Heart left ventricle (tissue), 16 donors: Measurements from ENCODE around the gene XYLT1. TPM values are rescaled to one million over a fixed set of nuclear protein-coding genes. Genes with fewer than 3 reads are reported as not detected.
"Not testable (repeated sequence)": the region's sequence is repeated elsewhere in the genome, so short reads cannot be mapped to it uniquely, and the experiment has no call there.

Source experiments
- ATAC-seq, 4 donors: fragments of 200-7000 bp; cut with Tn5 transposase; one replicate each; pipeline ENCODE4 v1.9.1; 2020 to 2022; ENCODE audit warnings: moderate library complexity in 4 of 4, mild to moderate bottlenecking in 3 of 4, moderate number of reproducible peaks in 1 of 4
- DNase-seq, 5 donors: peaks; one replicate each; pipeline ENCODE4 v3.0.0-alpha.2; 2020
- H3K27ac ChIP-seq, 12 donors: fragments of 200-600 bp; sonication (generic) in 4 of 12; one replicate each; pipeline versions ENCODE4 v1.5.0 to v1.8.0; 2016 to 2022; ENCODE audit warnings: mild to moderate bottlenecking in 2 of 12
- H3K27me3 ChIP-seq, 9 donors: fragments of 200-600 bp; sonication (generic) in 2 of 9; one replicate each; pipeline versions ENCODE4 v1.5.1 to v1.8.0; 2016 to 2022; ENCODE audit warnings: mild to moderate bottlenecking in 3 of 9
- H3K36me3 ChIP-seq, 9 donors: fragments of 200-600 bp; sonication (generic) in 2 of 9; one replicate each; pipeline versions ENCODE4 v1.5.0 to v1.8.0; 2018 to 2022; ENCODE audit warnings: mild to moderate bottlenecking in 2 of 9
- H3K4me1 ChIP-seq, 12 donors: fragments of 200-600 bp; sonication (generic) in 4 of 12; one replicate each; pipeline versions ENCODE4 v1.5.0 to v1.8.0; 2016 to 2022; ENCODE audit warnings: mild to moderate bottlenecking in 3 of 12
- H3K4me3 ChIP-seq, 12 donors: fragments of 200-600 bp; sonication (generic) in 4 of 12; one replicate each; pipeline versions ENCODE4 v1.5.0 to v1.8.0; 2017 to 2022; ENCODE audit warnings: mild to moderate bottlenecking in 9 of 12, moderate library complexity in 4 of 12
- H3K9me3 ChIP-seq, 12 donors: fragments of 200-600 bp; sonication (generic) in 4 of 12; one replicate each; pipeline versions ENCODE4 v1.5.0 to v1.8.0; 2016 to 2022; ENCODE audit warnings: mild to moderate bottlenecking in 1 of 12
- CTCF ChIP-seq, 12 donors: fragments of 200-600 bp; sonication (generic) in 4 of 12; IDR thresholded peaks; one replicate each; pipeline versions ENCODE4 v1.5.0 to v1.8.0; 2018 to 2022; ENCODE audit warnings: antibody characterized with exemption in 12 of 12, mild to moderate bottlenecking in 5 of 12
- POLR2A ChIP-seq, 2 donors: fragments of 450-650 bp; IDR thresholded peaks; one replicate each; pipeline ENCODE4 v1.6.1; 2017; ENCODE audit warnings: antibody characterized with exemption in 2 of 2, mild to moderate bottlenecking in 2 of 2, moderate library complexity in 2 of 2
- WGBS, 4 donors: extraction: QIAGEN DNeasy Blood & Tissue Kit in 2 of 4; methylation state at CpG; one replicate each; pipeline versions ENCODE4 v1.1.5 to v1.1.7; 2013 to 2018; 5-methylcytosine and 5-hydroxymethylcytosine counted together
- intact Hi-C, 10 donors: fragments of 100-400 bp; cut with DNase I; formaldehyde crosslinking; loops; one replicate each; pipeline versions ENCODE4 v1.11.1 to v1.14.2; 2022
- polyA plus RNA-seq, 2 donors: library from polyadenylated mRNA; stranded (reverse); fragments of 200-250 nt; gene quantifications; one replicate each; pipeline ENCODE4 v1.2.3, GENCODE V29; 2013
- total RNA-seq, 9 donors: library from RNA; depleted of rRNA in 2 of 9; stranded (reverse); fragments of >200 nt in 2 of 9; fragmentation: NEBNext Ultra II Directional in 3 of 9; extraction: Animal tissue kit (Norgen Biotek cat#: 25700) in 3 of 9; gene quantifications; one replicate each; pipeline versions ENCODE4 v1.1.0 to v1.2.4, GENCODE V29; 2016 to 2023
- donor health status: ischemic (EF 13 %, LVEDD 7.1; RV severe dilation, severe dysfunction).
- donor health status: healthy with polysubstance abuse.
- donor health status: DM: no; HTN: yes; CAD: no.
- donor health status: DM: no; HTN: no; CAD: no.
- donor health status: ischemic (EF 25% LVEDD 6.9; RV normal size, moderate dysfunction).
- donor health status: ischemic (EF 25% LVEDD 5.7; RV mildly dilated, moderate dysfunction).
- donor health status: healthy.
- donor health status: DM: yes; HTN: yes; CAD: no.
- donor health status: ischemic (EF 35%, LVEDD 5.7; RV mildly dilated, moderate dysfunction).
- donor health status: nonischemic (EF 11% LVEDD 7.7; RV severe dilation, severe dysfunction).
- donor health status: DM: yes; HTN: yes; CAD: no.
- donor health status: PGD.
- donor health status: ischemic (EF 29% LVEDD 5.4; RV normal size, mild dysfunction).
- donor health status: nonischemic (EF 23%, LVEDD 6.1; RV moderate dilation, normal function).

XYLT1 gene
- total and polyA plus RNA-seq, 11 donors, result 0.46 to 12.3 (median 2.4) TPM

DNA sequence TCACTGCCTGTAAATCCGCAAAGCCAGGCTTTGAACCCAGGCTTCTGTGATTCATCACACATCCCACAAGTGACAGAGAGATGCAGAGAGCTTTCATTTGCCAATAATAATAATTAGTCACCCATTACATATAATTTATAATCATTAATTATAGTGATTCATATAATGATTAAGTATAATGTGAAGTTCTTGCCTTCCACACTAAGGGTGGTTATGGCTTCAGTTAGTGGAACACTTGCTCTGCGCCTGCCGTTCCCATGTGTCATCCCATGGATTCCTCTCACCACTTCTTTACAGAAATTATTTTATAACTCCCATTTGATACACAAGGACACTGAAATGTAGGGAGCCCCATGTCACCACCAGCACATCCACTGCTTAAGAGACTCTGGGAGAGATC lies 39.8 kb upstream of the XYLT1 start:
- TF ChIP-seq POLR2A (IDR thresholded peaks at IDR 0.05), result no peak
- TF ChIP-seq CTCF (IDR thresholded peaks at IDR 0.05), result no peak
- H3K4me3 ChIP-seq, result no peak overlapping the region
- peaks cover 0 to 12% (median 0%) of the 10 kb centered on the region in 9 donors for H3K27me3 ChIP-seq
- intact Hi-C loops, result no loop called here
- H3K4me1 ChIP-seq, result no peaks in the 10 kb centered on the region
- no peaks in the 10 kb centered on the region for H3K36me3 ChIP-seq
- no peak overlapping the region for H3K27ac ChIP-seq
- peaks cover 0 to 10% (median 0%) of the 10 kb centered on the region in 12 donors for H3K9me3 ChIP-seq
- ATAC-seq (no peak), DNase-seq (no peak)
- 88 to 96% (median 92%) methylated on average over 3 of the region's 3 CpGs for WGBS, 4 donors

- no peak for ATAC-seq
- no peaks in the 10 kb centered on the region for H3K36me3 ChIP-seq
- peaks cover 0 to 10% (median 0%) of the 10 kb centered on the region in 12 donors for H3K9me3 ChIP-seq
- no peaks in the 10 kb centered on the region for H3K4me1 ChIP-seq
- DNase-seq, result no peak
- WGBS, 4 donors, result 61 to 76% (median 67%) methylated on average over 3 of the region's 3 CpGs
- H3K4me3 ChIP-seq, result no peak overlapping the region
- no peak overlapping the region for H3K27ac ChIP-seq
- TF ChIP-seq POLR2A (IDR thresholded peaks at IDR 0.05), result no peak
- no peak for TF ChIP-seq CTCF (IDR thresholded peaks at IDR 0.05)
- peaks cover 0 to 7% (median 0%) of the 10 kb centered on the region in 9 donors for H3K27me3 ChIP-seq
- intact Hi-C loops, result no loop called here
Observed at GRCh38 chr16:17509194-17509593, 38.4 kb upstream of the XYLT1 start.

DNA sequence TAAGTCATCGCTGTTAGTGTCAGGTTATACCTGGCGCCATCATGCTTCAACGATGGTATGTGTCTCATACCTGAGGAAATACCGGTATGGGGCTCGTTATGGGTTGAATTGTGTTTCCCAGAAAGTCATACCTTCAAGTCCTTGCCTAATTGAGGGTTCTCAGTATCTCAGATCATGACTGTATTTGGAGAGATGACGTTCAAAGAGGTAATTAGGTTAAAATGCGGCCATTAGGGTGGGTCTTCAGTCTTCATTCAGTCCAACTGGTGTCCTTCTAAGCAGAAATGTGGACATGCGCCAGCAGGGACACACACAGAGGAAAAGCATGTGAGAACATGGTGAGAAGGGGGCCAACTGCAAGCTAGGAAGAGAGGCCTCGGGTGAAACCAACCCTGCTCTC lies 37.5 kb upstream of the XYLT1 start:
- Histone ChIP-seq H3K9me3 (peaks cover 0 to 10% (median 0%) of the 10 kb centered on the region in 12 donors), H3K4me1 (no peaks in the 10 kb centered on the region), H3K36me3 (no peaks in the 10 kb centered on the region), H3K27ac (no peak overlapping the region), H3K4me3 (peak overlapping the region in 1 of 12 donors; percentile 2), H3K27me3 (peaks cover 0 to 12% (median 0%) of the 10 kb centered on the region in 9 donors)
- no peak for DNase-seq
- TF ChIP-seq POLR2A (IDR thresholded peaks at IDR 0.05), result no peak
- no peak for TF ChIP-seq CTCF (IDR thresholded peaks at IDR 0.05)
- intact Hi-C loops, result no loop called here
- no peak for ATAC-seq
- WGBS, 4 donors, result 81 to 87% (median 85%) methylated on average over 9 of the region's 9 CpGs

- WGBS, 4 donors, result 76 to 88% (median 77%) methylated on average over 8 of the region's 8 CpGs
- H3K4me3 ChIP-seq, H3K4me1 ChIP-seq, H3K36me3 ChIP-seq, DNase-seq, H3K27ac ChIP-seq, H3K9me3 ChIP-seq, intact Hi-C loops, ATAC-seq: not testable (repeated sequence)
- H3K27me3 ChIP-seq, result peaks cover 0 to 16% (median 0%) of the 10 kb centered on the region in 9 donors
Observed at GRCh38 chr16:17507516-17507915, 36.8 kb upstream of the XYLT1 start.

GRCh38 chr16:17505828-17506227 lies 35.1 kb upstream of the XYLT1 start:
- DNase-seq, intact Hi-C loops, H3K4me3 ChIP-seq, H3K9me3 ChIP-seq, H3K36me3 ChIP-seq, H3K4me1 ChIP-seq, ATAC-seq, H3K27ac ChIP-seq: not testable (repeated sequence)
- peaks cover 0 to 26% (median 0%) of the 10 kb centered on the region in 9 donors for H3K27me3 ChIP-seq
- WGBS, 4 donors, result 80 to 96% (median 92%) methylated on average over 1 to 26 of the region's 26 CpGs
